ENCODE measurements around the gene SMC1B. TPM values are rescaled to one million over a fixed set of nuclear protein-coding genes. Genes with fewer than 3 reads are reported as not detected.

The SMC1B gene, protein sequence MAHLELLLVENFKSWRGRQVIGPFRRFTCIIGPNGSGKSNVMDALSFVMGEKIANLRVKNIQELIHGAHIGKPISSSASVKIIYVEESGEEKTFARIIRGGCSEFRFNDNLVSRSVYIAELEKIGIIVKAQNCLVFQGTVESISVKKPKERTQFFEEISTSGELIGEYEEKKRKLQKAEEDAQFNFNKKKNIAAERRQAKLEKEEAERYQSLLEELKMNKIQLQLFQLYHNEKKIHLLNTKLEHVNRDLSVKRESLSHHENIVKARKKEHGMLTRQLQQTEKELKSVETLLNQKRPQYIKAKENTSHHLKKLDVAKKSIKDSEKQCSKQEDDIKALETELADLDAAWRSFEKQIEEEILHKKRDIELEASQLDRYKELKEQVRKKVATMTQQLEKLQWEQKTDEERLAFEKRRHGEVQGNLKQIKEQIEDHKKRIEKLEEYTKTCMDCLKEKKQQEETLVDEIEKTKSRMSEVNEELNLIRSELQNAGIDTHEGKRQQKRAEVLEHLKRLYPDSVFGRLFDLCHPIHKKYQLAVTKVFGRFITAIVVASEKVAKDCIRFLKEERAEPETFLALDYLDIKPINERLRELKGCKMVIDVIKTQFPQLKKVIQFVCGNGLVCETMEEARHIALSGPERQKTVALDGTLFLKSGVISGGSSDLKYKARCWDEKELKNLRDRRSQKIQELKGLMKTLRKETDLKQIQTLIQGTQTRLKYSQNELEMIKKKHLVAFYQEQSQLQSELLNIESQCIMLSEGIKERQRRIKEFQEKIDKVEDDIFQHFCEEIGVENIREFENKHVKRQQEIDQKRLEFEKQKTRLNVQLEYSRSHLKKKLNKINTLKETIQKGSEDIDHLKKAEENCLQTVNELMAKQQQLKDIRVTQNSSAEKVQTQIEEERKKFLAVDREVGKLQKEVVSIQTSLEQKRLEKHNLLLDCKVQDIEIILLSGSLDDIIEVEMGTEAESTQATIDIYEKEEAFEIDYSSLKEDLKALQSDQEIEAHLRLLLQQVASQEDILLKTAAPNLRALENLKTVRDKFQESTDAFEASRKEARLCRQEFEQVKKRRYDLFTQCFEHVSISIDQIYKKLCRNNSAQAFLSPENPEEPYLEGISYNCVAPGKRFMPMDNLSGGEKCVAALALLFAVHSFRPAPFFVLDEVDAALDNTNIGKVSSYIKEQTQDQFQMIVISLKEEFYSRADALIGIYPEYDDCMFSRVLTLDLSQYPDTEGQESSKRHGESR
- total RNA-seq (under 1 TPM; 0.10 to 0.15 TPM), polyA plus RNA-seq (ENCODE audit: insufficient read length in 6 of 6) (under 1 TPM; 0.10 to 0.35 (median 0.24) TPM)
- long read RNA-seq, donor 1, partial matches to known transcripts = 242 of 348 reads
- long read RNA-seq, donor 1, other reads (novel, unspliced or antisense) = 106 of 348 reads
- long read RNA-seq, donor 2 = 0 reads
- long read RNA-seq, donor 3 = 0 reads
- long read RNA-seq, donor 4 = 0 reads
- long read RNA-seq, donor 5 = 0 reads
- long read RNA-seq, donor 6 = 0 reads
- long read RNA-seq, donor 7, partial matches to known transcripts = 196 of 237 reads
- long read RNA-seq, donor 7, other reads (novel, unspliced or antisense) = 41 of 237 reads
- long read RNA-seq, donor 8 = 0 reads
- long read RNA-seq, donor 9 = 0 reads
- long read RNA-seq, donor 10 = 0 reads
- long read RNA-seq, donor 11 = 0 reads
- long read RNA-seq, donor 12 = 0 reads

DNA sequence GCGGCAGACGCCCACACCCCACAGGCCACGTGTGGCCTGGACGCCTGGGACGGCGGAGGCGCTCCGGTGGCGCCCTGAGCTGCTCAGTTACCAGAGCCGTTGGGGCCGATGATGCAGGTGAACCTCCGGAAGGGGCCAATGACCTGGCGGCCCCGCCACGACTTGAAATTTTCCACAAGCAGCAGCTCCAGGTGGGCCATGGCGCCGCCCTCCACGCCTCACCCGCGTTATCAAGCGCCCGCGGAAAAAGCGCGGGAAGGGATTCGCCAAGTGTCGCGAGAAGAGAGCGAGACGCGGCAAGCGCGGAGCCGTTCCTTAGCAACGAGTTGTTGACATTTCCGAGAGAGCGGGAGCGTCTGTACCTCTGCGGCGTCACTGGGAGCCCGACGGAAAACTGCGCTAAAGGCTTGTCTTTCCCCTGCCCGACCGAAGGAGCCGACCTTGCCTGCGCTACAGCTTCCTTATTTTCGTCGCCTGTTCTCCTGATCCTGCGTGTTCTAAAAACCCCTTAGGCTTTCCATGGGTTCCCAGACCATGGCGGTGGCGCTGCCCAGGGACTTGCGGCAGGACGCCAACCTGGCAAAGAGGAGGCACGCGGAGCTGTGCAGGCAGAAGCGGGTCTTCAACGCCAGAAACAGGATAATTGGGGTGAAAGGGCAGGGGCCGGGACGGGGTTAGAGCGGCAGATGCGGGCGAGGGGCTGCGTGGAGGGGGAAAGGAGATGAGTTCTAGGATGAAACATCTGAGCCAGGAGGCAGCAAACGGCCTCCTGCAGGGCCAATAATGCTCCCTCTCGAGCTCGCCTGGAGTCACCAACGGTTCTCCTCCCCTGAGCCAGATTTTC, at the start of gene SMC1B, which contains the start of gene RIBC2:
Gene SMC1B (minus strand): TSS at position 232 of the 844 bp plus-strand sequence. CDS start 32 bp downstream, at position 200.
Gene RIBC2 (plus strand): TSS at position 326 of the 844 bp plus-strand sequence. CDS start 194 bp downstream, at position 520.
- Histone ChIP-seq H3K9me3 (no peaks in the 10 kb centered on the region), H3K36me3 (no peaks in the 10 kb centered on the region), H3K27me3 (peaks cover 0 to 13% of the 10 kb centered on the region in 2 donors), H3K4me1 (peaks cover 8% of the 10 kb centered on the region in 2 donors), H3K27ac (peak within 1 kb of the TSS in 1 of 2 donors; percentile 55), H3K4me3 (peak within 1 kb of the TSS; percentile 30 to 49)
- intact Hi-C loops (cut with DNase I) = no loop called here
- ATAC-seq (peak; percentile 96), DNase-seq (peak; percentile 84 to 92 (median 88))
- TF ChIP-seq, protein P1, sequence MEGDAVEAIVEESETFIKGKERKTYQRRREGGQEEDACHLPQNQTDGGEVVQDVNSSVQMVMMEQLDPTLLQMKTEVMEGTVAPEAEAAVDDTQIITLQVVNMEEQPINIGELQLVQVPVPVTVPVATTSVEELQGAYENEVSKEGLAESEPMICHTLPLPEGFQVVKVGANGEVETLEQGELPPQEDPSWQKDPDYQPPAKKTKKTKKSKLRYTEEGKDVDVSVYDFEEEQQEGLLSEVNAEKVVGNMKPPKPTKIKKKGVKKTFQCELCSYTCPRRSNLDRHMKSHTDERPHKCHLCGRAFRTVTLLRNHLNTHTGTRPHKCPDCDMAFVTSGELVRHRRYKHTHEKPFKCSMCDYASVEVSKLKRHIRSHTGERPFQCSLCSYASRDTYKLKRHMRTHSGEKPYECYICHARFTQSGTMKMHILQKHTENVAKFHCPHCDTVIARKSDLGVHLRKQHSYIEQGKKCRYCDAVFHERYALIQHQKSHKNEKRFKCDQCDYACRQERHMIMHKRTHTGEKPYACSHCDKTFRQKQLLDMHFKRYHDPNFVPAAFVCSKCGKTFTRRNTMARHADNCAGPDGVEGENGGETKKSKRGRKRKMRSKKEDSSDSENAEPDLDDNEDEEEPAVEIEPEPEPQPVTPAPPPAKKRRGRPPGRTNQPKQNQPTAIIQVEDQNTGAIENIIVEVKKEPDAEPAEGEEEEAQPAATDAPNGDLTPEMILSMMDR (IDR thresholded peaks at IDR 0.05) = no peak

DNA sequence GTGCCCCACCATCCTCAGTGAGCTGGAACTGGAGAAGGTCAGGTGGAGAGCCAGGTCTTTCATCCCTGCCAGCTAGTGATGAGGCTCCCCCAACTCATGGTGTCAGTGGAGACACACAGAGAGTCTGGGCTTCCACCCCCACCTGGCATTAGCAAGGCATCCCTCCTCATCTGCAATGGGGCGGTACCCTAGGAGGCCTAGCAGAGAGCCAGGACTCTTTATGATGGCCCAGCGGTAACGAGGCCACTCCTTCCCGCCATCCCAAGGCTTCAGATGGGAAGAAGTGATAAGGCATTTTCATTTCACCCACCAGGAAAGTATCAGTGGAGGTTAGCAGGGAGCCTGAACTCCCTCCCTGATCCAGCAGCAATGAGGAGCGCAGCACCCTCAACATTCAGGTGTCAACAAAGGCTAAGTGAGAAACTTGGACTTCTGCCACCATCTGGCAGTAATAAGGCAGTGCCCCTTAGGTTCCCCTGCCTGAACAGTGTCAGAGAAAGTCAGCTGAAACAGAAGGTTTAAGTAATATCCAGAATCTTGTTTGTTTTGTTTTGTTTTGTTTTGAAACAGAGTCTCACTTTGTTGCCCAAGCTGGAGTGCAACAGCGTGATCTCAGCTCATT, 48.7 kb upstream of the SMC1B start:
- DNase-seq (peak in 1 of 4 donors; percentile 49), ATAC-seq (no peak)
- TF ChIP-seq, protein P1 (IDR thresholded peaks at IDR 0.05) = no peak
- Histone ChIP-seq H3K4me1 (no peaks in the 10 kb centered on the region), H3K9me3 (no peaks in the 10 kb centered on the region), H3K27me3 (no peaks in the 10 kb centered on the region), H3K27ac (no peak overlapping the region), H3K4me3 (no peak overlapping the region), H3K36me3 (no peaks in the 10 kb centered on the region)
- intact Hi-C loops (cut with DNase I) = no loop called here

DNA sequence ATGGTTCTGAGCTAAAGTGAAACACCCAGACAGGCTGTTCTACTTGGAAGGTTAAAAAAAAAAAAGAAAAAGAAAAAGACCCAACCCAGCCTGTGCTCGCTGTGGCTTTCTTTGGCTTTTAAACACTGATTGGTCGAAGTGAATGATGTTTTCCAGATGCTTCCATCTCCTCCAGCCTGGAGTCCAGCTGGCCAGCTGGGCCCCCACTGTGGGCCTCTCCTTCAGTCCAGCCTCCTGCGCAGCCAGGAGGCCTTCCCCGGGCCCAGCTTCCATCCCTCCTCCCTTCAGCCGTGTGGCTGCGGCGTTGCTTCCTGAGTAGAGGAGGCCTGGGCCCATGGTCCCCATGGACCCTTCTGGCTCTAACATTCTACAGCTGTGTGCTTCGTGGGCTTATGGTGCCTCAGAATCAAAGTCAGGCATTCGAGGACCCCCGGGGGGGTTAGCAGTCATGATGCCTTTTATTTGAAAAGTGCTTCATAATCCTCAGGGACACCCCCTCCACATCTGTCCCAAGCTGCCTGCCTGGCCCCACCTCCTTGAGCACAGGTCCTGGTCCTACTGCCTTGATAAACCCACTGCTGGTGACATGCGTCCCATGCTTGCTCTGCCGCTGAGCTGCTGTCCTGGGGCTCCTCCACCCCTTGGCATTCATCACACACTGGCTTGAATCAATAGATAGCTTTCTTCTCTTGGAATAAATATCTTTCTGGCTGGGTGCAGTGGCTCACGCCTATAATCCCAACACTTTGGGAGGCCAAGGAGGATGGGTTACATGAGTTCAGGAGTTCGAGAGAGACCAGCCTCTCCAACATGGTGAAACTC, 47.1 kb upstream of the SMC1B start:
- H3K9me3 ChIP-seq = no peaks in the 10 kb centered on the region
- intact Hi-C loops (cut with DNase I) = no loop called here
- ATAC-seq (peak; percentile 80), DNase-seq (peak in 2 of 4 donors; percentile 84 to 94)
- TF ChIP-seq, protein P1 (IDR thresholded peaks at IDR 0.05) = no peak
- no peak overlapping the region for H3K4me3 ChIP-seq
- peak overlapping the region in 1 of 2 donors; percentile 26 for H3K27ac ChIP-seq
- H3K27me3 ChIP-seq = no peaks in the 10 kb centered on the region
- H3K36me3 ChIP-seq = no peaks in the 10 kb centered on the region
- no peaks in the 10 kb centered on the region for H3K4me1 ChIP-seq
